ENCODE measurements around the gene NTPCR. TPM values are rescaled to one million over a fixed set of nuclear protein-coding genes. Genes with fewer than 3 reads are reported as not detected.

The NTPCR gene
- total RNA-seq, 1 experiment from 2014 or later, result 46.8 TPM

DNA sequence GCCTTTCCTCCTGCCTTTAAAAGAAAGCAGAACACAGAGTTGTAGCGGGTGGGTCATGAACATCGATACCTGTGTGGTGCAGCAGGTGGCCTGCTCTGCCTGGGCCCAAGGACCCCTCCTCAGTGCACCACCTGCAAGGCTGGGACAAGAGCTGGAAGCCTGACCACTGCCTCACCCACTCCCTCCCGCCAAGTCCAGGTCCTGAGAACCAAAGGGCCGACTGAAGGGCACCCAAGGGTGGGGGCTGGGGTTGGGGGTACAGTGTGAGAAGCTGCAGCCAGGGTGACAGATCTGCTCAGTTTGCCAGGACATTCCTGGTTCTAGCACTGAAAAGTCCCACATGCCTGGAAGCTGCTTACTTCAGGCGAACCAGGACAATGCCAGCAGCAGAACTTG lies 36.1 kb downstream of the NTPCR start:
- intact Hi-C loops (cut with micrococcal nuclease; ENCODE audit: unreplicated experiment) (no loop called here), in situ Hi-C loops (cut with HindIII; ENCODE audit: low pct_unique_long_range_greater_than_20kb, low sequenced_read_pairs) (no loop called here)
- Histone ChIP-seq H3K4me3 (ENCODE audit: low read depth in 2 of 2, low read length in 2 of 2) (no peak overlapping the region), H3K27ac (ENCODE audit: low read length) (no peak overlapping the region), H3K9me3 (ENCODE audit: control insufficient read depth, insufficient read depth, low read depth, low read length) (no peaks in the 10 kb centered on the region), H3K4me1 (ENCODE audit: control insufficient read depth, insufficient read depth, low read length) (no peaks in the 10 kb centered on the region), H3K36me3 (ENCODE audit: control insufficient read depth, insufficient read depth, low read length) (no peaks in the 10 kb centered on the region), H3K27me3 (ENCODE audit: control insufficient read depth, insufficient read depth, low read length) (no peaks in the 10 kb centered on the region)
- TF ChIP-seq TCF7L2 (IDR thresholded peaks at IDR 0.05; ENCODE audit: low read depth, low read length) (no peak), SIN3A (IDR thresholded peaks at IDR 0.05; ENCODE audit: borderline replicate concordance, insufficient read depth, low read depth, low read length) (no peak), POLR2AphosphoS5 (IDR thresholded peaks at IDR 0.05; ENCODE audit: low read depth, low read length) (no peak), CTCF (IDR thresholded peaks at IDR 0.05) (no peak)
- TF ChIP-seq, protein P1, sequence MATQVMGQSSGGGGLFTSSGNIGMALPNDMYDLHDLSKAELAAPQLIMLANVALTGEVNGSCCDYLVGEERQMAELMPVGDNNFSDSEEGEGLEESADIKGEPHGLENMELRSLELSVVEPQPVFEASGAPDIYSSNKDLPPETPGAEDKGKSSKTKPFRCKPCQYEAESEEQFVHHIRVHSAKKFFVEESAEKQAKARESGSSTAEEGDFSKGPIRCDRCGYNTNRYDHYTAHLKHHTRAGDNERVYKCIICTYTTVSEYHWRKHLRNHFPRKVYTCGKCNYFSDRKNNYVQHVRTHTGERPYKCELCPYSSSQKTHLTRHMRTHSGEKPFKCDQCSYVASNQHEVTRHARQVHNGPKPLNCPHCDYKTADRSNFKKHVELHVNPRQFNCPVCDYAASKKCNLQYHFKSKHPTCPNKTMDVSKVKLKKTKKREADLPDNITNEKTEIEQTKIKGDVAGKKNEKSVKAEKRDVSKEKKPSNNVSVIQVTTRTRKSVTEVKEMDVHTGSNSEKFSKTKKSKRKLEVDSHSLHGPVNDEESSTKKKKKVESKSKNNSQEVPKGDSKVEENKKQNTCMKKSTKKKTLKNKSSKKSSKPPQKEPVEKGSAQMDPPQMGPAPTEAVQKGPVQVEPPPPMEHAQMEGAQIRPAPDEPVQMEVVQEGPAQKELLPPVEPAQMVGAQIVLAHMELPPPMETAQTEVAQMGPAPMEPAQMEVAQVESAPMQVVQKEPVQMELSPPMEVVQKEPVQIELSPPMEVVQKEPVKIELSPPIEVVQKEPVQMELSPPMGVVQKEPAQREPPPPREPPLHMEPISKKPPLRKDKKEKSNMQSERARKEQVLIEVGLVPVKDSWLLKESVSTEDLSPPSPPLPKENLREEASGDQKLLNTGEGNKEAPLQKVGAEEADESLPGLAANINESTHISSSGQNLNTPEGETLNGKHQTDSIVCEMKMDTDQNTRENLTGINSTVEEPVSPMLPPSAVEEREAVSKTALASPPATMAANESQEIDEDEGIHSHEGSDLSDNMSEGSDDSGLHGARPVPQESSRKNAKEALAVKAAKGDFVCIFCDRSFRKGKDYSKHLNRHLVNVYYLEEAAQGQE (IDR thresholded peaks at IDR 0.05; ENCODE audit: insufficient read depth in 1 of 2, low read depth in 2 of 2, low read length in 1 of 2), result no peak
- no peak for DNase-seq (ENCODE audit: low read depth, low spot score)
- no TSS peak for BruUV-seq (replicated peaks)
- no peak for ATAC-seq
- ChIA-PET CTCF (interaction anchor here (0.6 kb wide), 1 partner anchor 953 kb away, joined by 4 read pairs; no protein-coding TSS in a partner anchor), POLR2A (no interaction called here)

- Histone ChIP-seq H3K36me3 (ENCODE audit: control insufficient read depth, insufficient read depth, low read length) (no peaks in the 10 kb centered on the region), H3K4me3 (ENCODE audit: low read depth in 2 of 2, low read length in 2 of 2) (no peak overlapping the region), H3K27ac (ENCODE audit: low read length) (no peak overlapping the region), H3K27me3 (ENCODE audit: control insufficient read depth, insufficient read depth, low read length) (no peaks in the 10 kb centered on the region), H3K9me3 (ENCODE audit: control insufficient read depth, insufficient read depth, low read depth, low read length) (no peaks in the 10 kb centered on the region), H3K4me1 (ENCODE audit: control insufficient read depth, insufficient read depth, low read length) (no peaks in the 10 kb centered on the region)
- no TSS peak for BruUV-seq (replicated peaks)
- POLR2A ChIA-PET, result no interaction called here
- in situ Hi-C loops (cut with HindIII; ENCODE audit: low pct_unique_long_range_greater_than_20kb, low sequenced_read_pairs) (no loop called here), intact Hi-C loops (cut with micrococcal nuclease; ENCODE audit: unreplicated experiment) (no loop called here)
- CTCF ChIA-PET, result interaction anchor here (0.6 kb wide), 1 partner anchor 954 kb away, joined by 4 read pairs; no protein-coding TSS in a partner anchor
- ATAC-seq, result no peak
- no peak for TF ChIP-seq SIN3A (IDR thresholded peaks at IDR 0.05; ENCODE audit: borderline replicate concordance, insufficient read depth, low read depth, low read length)
- TF ChIP-seq, protein P1 (IDR thresholded peaks at IDR 0.05; ENCODE audit: insufficient read depth in 1 of 2, low read depth in 2 of 2, low read length in 1 of 2), result no peak
- TF ChIP-seq CTCF (IDR thresholded peaks at IDR 0.05), result no peak
- TF ChIP-seq TCF7L2 (IDR thresholded peaks at IDR 0.05; ENCODE audit: low read depth, low read length), result no peak
- TF ChIP-seq POLR2AphosphoS5 (IDR thresholded peaks at IDR 0.05; ENCODE audit: low read depth, low read length), result no peak
- no peak for DNase-seq (ENCODE audit: low read depth, low spot score)
Measured at GRCh38 chr1:232987046-232987773, 36.8 kb downstream of the NTPCR start.

Data from Panc1 (cell line).